Measurements from ENCODE around the gene LCNL1.

DNA sequence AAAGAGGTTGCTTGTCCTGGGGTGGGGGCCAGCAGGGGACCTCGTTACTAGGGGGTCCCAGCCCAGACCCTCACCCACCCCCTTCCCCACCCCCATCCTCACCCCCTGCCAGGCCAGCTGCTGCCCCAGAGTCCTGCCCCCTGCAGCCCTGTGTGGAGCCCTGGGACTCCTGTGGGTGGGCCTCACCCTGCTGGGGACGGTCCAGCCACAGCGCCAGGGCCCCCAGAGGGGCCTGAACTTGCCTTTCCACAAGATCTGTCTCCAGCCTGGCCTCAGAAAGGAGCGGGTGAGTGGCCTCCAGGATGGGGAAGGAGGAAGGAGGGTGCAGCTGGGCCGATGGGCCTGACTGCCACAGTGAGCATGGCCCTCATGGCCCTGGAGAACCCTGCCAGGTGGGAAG is 13.0 kb upstream of the LCNL1 start:
- TF ChIP-seq, protein P1, sequence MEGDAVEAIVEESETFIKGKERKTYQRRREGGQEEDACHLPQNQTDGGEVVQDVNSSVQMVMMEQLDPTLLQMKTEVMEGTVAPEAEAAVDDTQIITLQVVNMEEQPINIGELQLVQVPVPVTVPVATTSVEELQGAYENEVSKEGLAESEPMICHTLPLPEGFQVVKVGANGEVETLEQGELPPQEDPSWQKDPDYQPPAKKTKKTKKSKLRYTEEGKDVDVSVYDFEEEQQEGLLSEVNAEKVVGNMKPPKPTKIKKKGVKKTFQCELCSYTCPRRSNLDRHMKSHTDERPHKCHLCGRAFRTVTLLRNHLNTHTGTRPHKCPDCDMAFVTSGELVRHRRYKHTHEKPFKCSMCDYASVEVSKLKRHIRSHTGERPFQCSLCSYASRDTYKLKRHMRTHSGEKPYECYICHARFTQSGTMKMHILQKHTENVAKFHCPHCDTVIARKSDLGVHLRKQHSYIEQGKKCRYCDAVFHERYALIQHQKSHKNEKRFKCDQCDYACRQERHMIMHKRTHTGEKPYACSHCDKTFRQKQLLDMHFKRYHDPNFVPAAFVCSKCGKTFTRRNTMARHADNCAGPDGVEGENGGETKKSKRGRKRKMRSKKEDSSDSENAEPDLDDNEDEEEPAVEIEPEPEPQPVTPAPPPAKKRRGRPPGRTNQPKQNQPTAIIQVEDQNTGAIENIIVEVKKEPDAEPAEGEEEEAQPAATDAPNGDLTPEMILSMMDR (IDR thresholded peaks at IDR 0.05) = no peak
- no peak for TF ChIP-seq POLR2AphosphoS5 (IDR thresholded peaks at IDR 0.05; ENCODE audit: insufficient read depth in 1 of 2, low read depth in 1 of 2)

All from vagina (tissue), 2 donors.